Subcutaneous abdominal adipose tissue (tissue), 5 donors: ENCODE data around the gene HSPA12B.

Experiments
- H3K27ac ChIP-seq: one replicate; pipeline ENCODE4 v1.7.0; 2013; ENCODE audit warnings: low read depth, mild to moderate bottlenecking, inconsistent platforms, low read length, moderate library complexity
- H3K27me3 ChIP-seq, 5 donors: one replicate each; pipeline ENCODE4 v1.7.0; 2013; ENCODE audit warnings: low read length in 5 of 5, inconsistent platforms in 1 of 5; ENCODE audit not compliant: control insufficient read depth in 5 of 5, insufficient read depth in 4 of 5
- H3K36me3 ChIP-seq, 5 donors: one replicate each; pipeline ENCODE4 v1.7.0; 2013; ENCODE audit warnings: low read length in 5 of 5; ENCODE audit not compliant: control insufficient read depth in 5 of 5, insufficient read depth in 5 of 5
- H3K4me1 ChIP-seq, 5 donors: one replicate each; pipeline ENCODE4 v1.7.0; 2013; ENCODE audit warnings: low read length in 5 of 5, mild to moderate bottlenecking in 3 of 5, moderate library complexity in 1 of 5; ENCODE audit not compliant: control insufficient read depth in 5 of 5, insufficient read depth in 5 of 5
- H3K4me3 ChIP-seq, 5 donors: one replicate each; pipeline ENCODE4 v1.7.0; 2013; ENCODE audit warnings: low read length in 5 of 5, low read depth in 1 of 5
- H3K9ac ChIP-seq, 5 donors: one replicate each; pipeline ENCODE4 v1.7.0; 2013; ENCODE audit warnings: low read length in 5 of 5, mild to moderate bottlenecking in 4 of 5, moderate library complexity in 3 of 5
- H3K9me3 ChIP-seq, 5 donors: one replicate each; pipeline ENCODE4 v1.7.0; 2013; ENCODE audit warnings: low read length in 5 of 5; ENCODE audit not compliant: control insufficient read depth in 5 of 5
- donor health status: healthy.
- donor health status: healthy.
- donor health status: healthy.
- donor health status: healthy.
- donor health status: healthy.

The HSPA12B gene

GRCh38 chr20:3738111-3739053, 5.9 kb downstream of the HSPA12B start:
- Histone ChIP-seq H3K27me3 (peaks cover 0 to 7% (median under 1%) of the 10 kb centered on the region in 5 donors), H3K9ac (peak overlapping the region in 1 of 5 donors; percentile 30), H3K9me3 (no peaks in the 10 kb centered on the region), H3K4me3 (peak overlapping the region in 2 of 5 donors; percentile 7 to 30), H3K36me3 (peaks cover 0 to 23% (median 22%) of the 10 kb centered on the region in 5 donors), H3K4me1 (peaks cover 9 to 77% (median 45%) of the 10 kb centered on the region in 5 donors), H3K27ac (no peak overlapping the region)

GRCh38 chr20:3739054-3739925, 6.8 kb downstream of the HSPA12B start:
- peak overlapping the region in 2 of 5 donors; percentile 7 to 30 for H3K4me3 ChIP-seq
- H3K36me3 ChIP-seq = peaks cover 0 to 28% (median 27%) of the 10 kb centered on the region in 5 donors
- peak overlapping the region in 1 of 5 donors; percentile 61 for H3K9ac ChIP-seq
- peaks cover 9 to 70% (median 37%) of the 10 kb centered on the region in 5 donors for H3K4me1 ChIP-seq
- peak overlapping the region; percentile 55 for H3K27ac ChIP-seq
- no peaks in the 10 kb centered on the region for H3K27me3 ChIP-seq
- H3K9me3 ChIP-seq = no peaks in the 10 kb centered on the region

- no peak overlapping the region for H3K4me3 ChIP-seq
- peak overlapping the region; percentile 55 for H3K27ac ChIP-seq
- H3K9ac ChIP-seq = peak overlapping the region in 1 of 5 donors; percentile 61
- H3K27me3 ChIP-seq = no peaks in the 10 kb centered on the region
- no peaks in the 10 kb centered on the region for H3K9me3 ChIP-seq
- peaks cover 9 to 69% (median 34%) of the 10 kb centered on the region in 5 donors for H3K4me1 ChIP-seq
- peaks cover 0 to 34% (median 27%) of the 10 kb centered on the region in 5 donors for H3K36me3 ChIP-seq
Observed at GRCh38 chr20:3739926-3740451, 7.5 kb downstream of the HSPA12B start.

- Histone ChIP-seq H3K9ac (peak overlapping the region in 1 of 5 donors; percentile 61), H3K9me3 (no peaks in the 10 kb centered on the region), H3K4me3 (no peak overlapping the region), H3K27ac (peak overlapping the region; percentile 55), H3K36me3 (peaks cover 0 to 40% (median 32%) of the 10 kb centered on the region in 5 donors), H3K4me1 (peaks cover 9 to 66% (median 34%) of the 10 kb centered on the region in 5 donors), H3K27me3 (no peaks in the 10 kb centered on the region)
Observed at GRCh38 chr20:3740615-3741301, 8.3 kb downstream of the HSPA12B start.

GRCh38 chr20:3741836-3742458, 9.5 kb downstream of the HSPA12B start:
- H3K9ac ChIP-seq = no peak overlapping the region
- H3K4me3 ChIP-seq = no peak overlapping the region
- H3K27ac ChIP-seq = no peak overlapping the region
- H3K27me3 ChIP-seq = peaks cover 0 to 3% (median 0%) of the 10 kb centered on the region in 5 donors
- no peaks in the 10 kb centered on the region for H3K9me3 ChIP-seq
- H3K36me3 ChIP-seq = peaks cover 0 to 41% (median 39%) of the 10 kb centered on the region in 5 donors
- H3K4me1 ChIP-seq = peaks cover 9 to 57% (median 34%) of the 10 kb centered on the region in 5 donors

GRCh38 chr20:3743251-3743650, 10.8 kb downstream of the HSPA12B start:
- no peak overlapping the region for H3K4me3 ChIP-seq

GRCh38 chr20:3744037-3744436, 11.6 kb downstream of the HSPA12B start:
- Histone ChIP-seq H3K27ac (no peak overlapping the region), H3K9ac (no peak overlapping the region), H3K9me3 (no peaks in the 10 kb centered on the region), H3K4me3 (no peak overlapping the region), H3K27me3 (peaks cover 0 to 3% (median 0%) of the 10 kb centered on the region in 5 donors), H3K4me1 (peaks cover 0 to 37% (median 17%) of the 10 kb centered on the region in 5 donors), H3K36me3 (peaks cover 0 to 57% (median 55%) of the 10 kb centered on the region in 5 donors)

More at GRCh38 chr20:3743251-3743650, 10.8 kb downstream of the HSPA12B start:
- H3K36me3 ChIP-seq = peaks cover 0 to 54% (median 50%) of the 10 kb centered on the region in 5 donors
- peaks cover 6 to 45% (median 25%) of the 10 kb centered on the region in 5 donors for H3K4me1 ChIP-seq
- H3K9me3 ChIP-seq = no peaks in the 10 kb centered on the region
- no peak overlapping the region for H3K9ac ChIP-seq
- H3K27ac ChIP-seq = no peak overlapping the region
- peaks cover 0 to 3% (median 0%) of the 10 kb centered on the region in 5 donors for H3K27me3 ChIP-seq

GRCh38 chr20:3744806-3745685, 12.6 kb downstream of the HSPA12B start:
- H3K36me3 ChIP-seq = peaks cover 0 to 64% (median 58%) of the 10 kb centered on the region in 5 donors
- H3K27ac ChIP-seq = no peak overlapping the region
- no peak overlapping the region for H3K9ac ChIP-seq
- peaks cover 0 to 3% (median 0%) of the 10 kb centered on the region in 5 donors for H3K27me3 ChIP-seq
- H3K4me3 ChIP-seq = no peak overlapping the region
- peaks cover 0 to 27% (median 7%) of the 10 kb centered on the region in 5 donors for H3K4me1 ChIP-seq
- no peaks in the 10 kb centered on the region for H3K9me3 ChIP-seq
